Measurements from ENCODE around the gene CFDP1.

DNA sequence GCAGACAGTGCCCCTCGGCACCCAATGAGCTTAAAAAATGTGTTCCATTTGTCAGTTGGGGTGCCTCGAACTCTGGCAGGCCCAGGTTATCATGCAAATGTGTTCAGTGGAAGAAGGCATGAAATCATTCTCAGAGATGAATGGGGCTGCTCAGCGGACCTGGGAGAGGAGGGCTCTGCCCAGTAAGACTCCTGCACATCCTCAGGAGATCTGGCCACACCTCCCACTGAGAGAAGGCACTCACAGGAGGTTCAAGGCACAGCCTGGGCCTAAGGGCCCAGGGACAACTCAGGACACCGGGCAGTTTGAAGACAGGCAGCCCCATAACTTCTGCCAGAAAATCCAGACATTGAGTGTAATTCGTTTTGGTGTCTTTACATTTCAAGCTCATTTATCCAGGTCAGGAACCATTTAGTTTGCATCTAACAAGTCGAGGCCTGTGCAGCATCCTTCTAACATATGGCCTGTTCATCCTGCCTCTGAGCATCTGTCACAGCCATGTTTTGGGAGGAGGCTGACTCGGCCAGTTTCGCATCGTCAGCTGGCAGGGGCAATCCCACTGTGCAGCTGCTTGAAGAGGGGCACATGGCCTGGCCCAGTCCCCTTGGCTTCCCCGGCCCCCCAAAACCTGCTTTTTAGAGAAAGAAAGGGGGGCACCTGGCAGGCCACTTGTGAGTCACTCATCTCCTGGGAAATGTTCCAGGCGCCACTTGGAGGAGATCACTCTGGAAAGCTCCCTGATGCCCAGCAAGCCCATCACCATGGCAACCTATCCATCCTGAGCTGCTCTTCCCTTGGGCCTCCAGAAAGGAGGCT is 150.6 kb downstream of the CFDP1 start:
- TF ChIP-seq EP300 (IDR thresholded peaks at IDR 0.05) (no peak), POLR2AphosphoS5 (IDR thresholded peaks at IDR 0.05) (no peak), CTCF (IDR thresholded peaks at IDR 0.05) (no peak), POLR2A (IDR thresholded peaks at IDR 0.05) (no peak)
